HEK293T (cell line): Measurements from ENCODE around the gene IKZF3.

Experiments
- ARNT ChIP-seq: fragments of 450-650 bp; IDR thresholded peaks from 2 replicates; pipeline ENCODE4 v1.6.1; 2017; ENCODE audit warnings: mild to moderate bottlenecking
- BHLHE40 ChIP-seq: fragments of 450-650 bp; IDR thresholded peaks from 2 replicates; pipeline ENCODE4 v1.6.1; 2016; ENCODE audit warnings: mild to moderate bottlenecking, moderate library complexity, borderline replicate concordance
- CTBP1 ChIP-seq: fragments of 450-650 bp; IDR thresholded peaks from 2 replicates; pipeline ENCODE4 v1.6.1; 2016; ENCODE audit warnings: borderline replicate concordance
- ELF4 ChIP-seq: fragments of 450-650 bp; IDR thresholded peaks from 2 replicates; pipeline ENCODE4 v1.6.1; 2017; ENCODE audit warnings: antibody characterized with exemption
- FOXA1 ChIP-seq: fragments of 450-650 bp; IDR thresholded peaks from 2 replicates; pipeline ENCODE4 v1.6.1; 2016; ENCODE audit warnings: mild to moderate bottlenecking
- FOXK2 ChIP-seq: fragments of 450-650 bp; IDR thresholded peaks from 2 replicates; pipeline ENCODE4 v1.6.1; 2016; ENCODE audit warnings: mild to moderate bottlenecking
- FOXM1 ChIP-seq: fragments of 450-650 bp; IDR thresholded peaks from 2 replicates; pipeline ENCODE4 v1.6.1; 2017; ENCODE audit warnings: mild to moderate bottlenecking, borderline replicate concordance
- HDGF ChIP-seq: fragments of 450-650 bp; IDR thresholded peaks from 2 replicates; pipeline ENCODE4 v1.6.1; 2017; ENCODE audit warnings: antibody characterized with exemption, borderline replicate concordance
- NFRKB ChIP-seq: fragments of 450-650 bp; IDR thresholded peaks from 2 replicates; pipeline ENCODE4 v1.6.1; 2016; ENCODE audit warnings: mild to moderate bottlenecking, moderate library complexity
- SP1 ChIP-seq: fragments of 450-650 bp; IDR thresholded peaks from 2 replicates; pipeline ENCODE4 v1.6.1; 2017
- SUZ12 ChIP-seq: fragments of 450-650 bp; IDR thresholded peaks from 2 replicates; pipeline ENCODE4 v1.6.1; 2016; ENCODE audit warnings: mild to moderate bottlenecking
- TARDBP ChIP-seq: fragments of 450-650 bp; IDR thresholded peaks from 2 replicates; pipeline ENCODE4 v1.6.1; 2016
- ZNF384 ChIP-seq: fragments of 450-650 bp; IDR thresholded peaks from 2 replicates; pipeline ENCODE4 v1.6.1; 2016

GRCh38 chr17:39750131-39751015 is 113.7 kb downstream of the IKZF3 start:
- TF ChIP-seq HDGF, result no peak
- no peak for TF ChIP-seq SUZ12
- TF ChIP-seq SP1, result no peak
- no peak for TF ChIP-seq TARDBP
- no peak for TF ChIP-seq CTBP1
- no peak for TF ChIP-seq ELF4
- no peak for TF ChIP-seq BHLHE40
- no peak for TF ChIP-seq FOXK2
- no peak for TF ChIP-seq ARNT
- TF ChIP-seq FOXM1, result no peak
- no peak for TF ChIP-seq ZNF384
- TF ChIP-seq NFRKB, result no peak
- no peak for TF ChIP-seq FOXA1
